ENCODE data around the gene NLGN1.

GRCh38 chr3:174317005-174317404 lies 919.5 kb downstream of the NLGN1 start:
- TF ChIP-seq GATA2 (IDR thresholded peaks at IDR 0.05; ENCODE audit: low read depth, low read length) (no peak), GATA3 (IDR thresholded peaks at IDR 0.05; ENCODE audit: low read depth, low read length) (no peak)

Data from SH-SY5Y (cell line).